Uterus (tissue), 2 donors: Measurements from ENCODE around the gene C3orf52.

ENCODE experiments used
- POLR2A ChIP-seq, 2 donors: fragments of 450-650 bp; IDR thresholded peaks; one replicate each; pipeline ENCODE4 v1.6.1; 2016; ENCODE audit warnings: antibody characterized with exemption in 2 of 2, mild to moderate bottlenecking in 1 of 2, moderate library complexity in 1 of 2
- TF ChIP-seq, protein P1 (sequence below), 4 experiments: fragments of 200-600 bp in 2 of 4; fragments of 450-650 bp in 2 of 4; sonication (generic) in 2 of 4; IDR thresholded peaks; one replicate each; pipeline ENCODE4 v1.5.1; 2016 to 2019; ENCODE audit warnings: antibody characterized with exemption in 4 of 4, mild to moderate bottlenecking in 2 of 4, moderate library complexity in 1 of 4

DNA sequence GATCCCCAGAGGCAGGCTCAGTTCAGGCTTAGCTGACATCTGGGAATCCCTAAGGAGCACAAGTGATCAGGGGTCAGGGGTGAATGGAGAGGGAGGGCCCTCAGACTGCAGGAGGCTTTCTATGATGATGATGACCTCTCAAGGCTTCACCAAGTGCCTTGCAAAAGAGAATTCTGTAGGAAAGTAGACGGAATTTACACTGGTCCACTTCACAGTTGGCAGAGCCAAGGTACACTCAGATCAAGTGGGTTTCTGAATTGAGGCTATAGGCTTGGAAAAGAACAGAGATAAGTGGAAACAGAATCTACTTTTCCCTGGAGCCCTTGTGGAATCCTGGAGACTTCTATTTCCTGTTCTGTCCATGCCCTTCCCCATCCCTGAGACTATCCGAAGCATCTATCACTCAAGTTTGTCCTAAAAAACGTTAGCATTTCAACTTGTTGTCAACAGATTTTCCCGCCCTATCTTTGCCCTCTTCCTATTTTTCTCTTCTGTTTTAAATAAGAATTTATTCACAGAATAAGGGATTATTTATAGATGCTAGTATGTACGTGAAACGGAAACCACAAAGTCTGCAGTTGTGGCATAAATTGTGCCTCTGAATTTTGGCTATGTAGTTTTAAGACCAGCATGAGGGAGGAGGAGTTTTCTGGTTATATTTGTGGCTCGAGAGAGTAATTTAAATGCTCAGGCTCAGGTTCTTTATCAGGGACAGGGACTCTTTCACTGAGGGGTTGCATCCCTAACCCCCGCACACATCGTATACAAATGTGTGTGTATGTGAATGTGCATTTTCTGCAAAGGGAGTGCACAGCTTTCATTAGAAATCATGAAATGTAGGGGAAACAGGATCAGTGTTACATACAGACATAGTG lies 34.0 kb downstream of the C3orf52 start:
- TF ChIP-seq, protein P1, sequence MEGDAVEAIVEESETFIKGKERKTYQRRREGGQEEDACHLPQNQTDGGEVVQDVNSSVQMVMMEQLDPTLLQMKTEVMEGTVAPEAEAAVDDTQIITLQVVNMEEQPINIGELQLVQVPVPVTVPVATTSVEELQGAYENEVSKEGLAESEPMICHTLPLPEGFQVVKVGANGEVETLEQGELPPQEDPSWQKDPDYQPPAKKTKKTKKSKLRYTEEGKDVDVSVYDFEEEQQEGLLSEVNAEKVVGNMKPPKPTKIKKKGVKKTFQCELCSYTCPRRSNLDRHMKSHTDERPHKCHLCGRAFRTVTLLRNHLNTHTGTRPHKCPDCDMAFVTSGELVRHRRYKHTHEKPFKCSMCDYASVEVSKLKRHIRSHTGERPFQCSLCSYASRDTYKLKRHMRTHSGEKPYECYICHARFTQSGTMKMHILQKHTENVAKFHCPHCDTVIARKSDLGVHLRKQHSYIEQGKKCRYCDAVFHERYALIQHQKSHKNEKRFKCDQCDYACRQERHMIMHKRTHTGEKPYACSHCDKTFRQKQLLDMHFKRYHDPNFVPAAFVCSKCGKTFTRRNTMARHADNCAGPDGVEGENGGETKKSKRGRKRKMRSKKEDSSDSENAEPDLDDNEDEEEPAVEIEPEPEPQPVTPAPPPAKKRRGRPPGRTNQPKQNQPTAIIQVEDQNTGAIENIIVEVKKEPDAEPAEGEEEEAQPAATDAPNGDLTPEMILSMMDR (IDR thresholded peaks at IDR 0.05) = no peak
- no peak for TF ChIP-seq POLR2A (IDR thresholded peaks at IDR 0.05)
